GM18520 (cell line): Measurements from ENCODE around the gene FERMT1.

Experiments used
- ATAC-seq: cut with Tn5 transposase; IDR thresholded peaks from one replicate; pipeline ENCODE4 v1.9.1; 2021; ENCODE audit not compliant: unreplicated experiment

The FERMT1 gene

GRCh38 chr20:6122873-6123648, at the start of gene FERMT1:
Gene FERMT1, minus strand, starts transcription at chr20:6123030. Its CDS starts 3,476 bp downstream, at chr20:6119554.
- ATAC-seq, result no peak

GRCh38 chr20:6169251-6169650, 46.4 kb upstream of the FERMT1 start:
- no peak for ATAC-seq

- ATAC-seq, result no peak
Observed at GRCh38 chr20:6168204-6168603, 45.4 kb upstream of the FERMT1 start.

GRCh38 chr20:6165346-6165745, 42.5 kb upstream of the FERMT1 start:
- ATAC-seq, result no peak

- ATAC-seq, result no peak
Observed at GRCh38 chr20:6164421-6165341, 41.9 kb upstream of the FERMT1 start.

- ATAC-seq, result no peak
Observed at GRCh38 chr20:6160736-6161135, 37.9 kb upstream of the FERMT1 start.

GRCh38 chr20:6157345-6157744, 34.5 kb upstream of the FERMT1 start:
- ATAC-seq, result no peak

- ATAC-seq, result no peak
Observed at GRCh38 chr20:6152777-6153176, 29.9 kb upstream of the FERMT1 start.

GRCh38 chr20:6148073-6148472, 25.2 kb upstream of the FERMT1 start:
- ATAC-seq, result no peak

- ATAC-seq, result peak; percentile 56
Observed at GRCh38 chr20:6142348-6142993, 19.6 kb upstream of the FERMT1 start.

GRCh38 chr20:6140947-6141346, 18.1 kb upstream of the FERMT1 start:
- ATAC-seq, result no peak

- no peak for ATAC-seq
Observed at GRCh38 chr20:6135347-6135746, 12.5 kb upstream of the FERMT1 start.

- ATAC-seq, result no peak
Observed at GRCh38 chr20:6134592-6134991, 11.8 kb upstream of the FERMT1 start.

- no peak for ATAC-seq
Observed at GRCh38 chr20:6130045-6130444, 7.2 kb upstream of the FERMT1 start.

GRCh38 chr20:6127825-6128224, 5.0 kb upstream of the FERMT1 start:
- ATAC-seq, result no peak

- ATAC-seq, result no peak
Observed at GRCh38 chr20:6126846-6127245, 4.0 kb upstream of the FERMT1 start.

- ATAC-seq, result no peak
Observed at GRCh38 chr20:6123649-6124014, 802 bp upstream of the FERMT1 start.

GRCh38 chr20:6122111-6122872, 538 bp downstream of the FERMT1 start:
- no peak for ATAC-seq

- no peak for ATAC-seq
Observed at GRCh38 chr20:6121504-6121903, 1.3 kb downstream of the FERMT1 start.

- no peak for ATAC-seq
Observed at GRCh38 chr20:6120491-6120988, 2.3 kb downstream of the FERMT1 start.

- no peak for ATAC-seq
Observed at GRCh38 chr20:6116758-6117157, 6.1 kb downstream of the FERMT1 start.
